ENCODE results near the gene LTBP2. TPM values are rescaled to one million over a fixed set of nuclear protein-coding genes. Genes with fewer than 3 reads are reported as not detected.
A peak's percentile ranks its signal among the peaks of the same experiment; 100 is the strongest.

LTBP2 gene
- total RNA-seq, 1 donor from 2014 or later, result 16.5 TPM

GRCh38 chr14:74531006-74531405 lies 81.0 kb downstream of the LTBP2 start:
- DNase-seq (ENCODE audit: low read depth), result no peak

- no peak for DNase-seq (ENCODE audit: low read depth)
Measured at GRCh38 chr14:74528886-74529285, 83.2 kb downstream of the LTBP2 start.

GRCh38 chr14:74528406-74528805 lies 83.6 kb downstream of the LTBP2 start:
- DNase-seq (ENCODE audit: low read depth), result no peak

- peak; percentile 32 for DNase-seq (ENCODE audit: low read depth)
Measured at GRCh38 chr14:74527736-74528280, 84.2 kb downstream of the LTBP2 start.

GRCh38 chr14:74526854-74527585 lies 85.0 kb downstream of the LTBP2 start:
- no peak for DNase-seq (ENCODE audit: low read depth)

- peak; percentile 80 for DNase-seq (ENCODE audit: low read depth)
Measured at GRCh38 chr14:74525361-74525851, 86.6 kb downstream of the LTBP2 start.

GRCh38 chr14:74524812-74525135 lies 87.3 kb downstream of the LTBP2 start:
- no peak for DNase-seq (ENCODE audit: low read depth)

- no peak for DNase-seq (ENCODE audit: low read depth)
Measured at GRCh38 chr14:74524076-74524811, 87.8 kb downstream of the LTBP2 start.

GRCh38 chr14:74522740-74523139 lies 89.3 kb downstream of the LTBP2 start:
- no peak for DNase-seq (ENCODE audit: low read depth)

GRCh38 chr14:74521756-74522155 lies 90.3 kb downstream of the LTBP2 start:
- DNase-seq (ENCODE audit: low read depth), result no peak

GRCh38 chr14:74519316-74520074 lies 92.5 kb downstream of the LTBP2 start:
- DNase-seq (ENCODE audit: low read depth), result peak; percentile 87

- no peak for DNase-seq (ENCODE audit: low read depth)
Measured at GRCh38 chr14:74518221-74518620, 93.8 kb downstream of the LTBP2 start.

GRCh38 chr14:74517731-74518130 lies 94.3 kb downstream of the LTBP2 start:
- DNase-seq (ENCODE audit: low read depth), result no peak

- peak; percentile 58 for DNase-seq (ENCODE audit: low read depth)
Measured at GRCh38 chr14:74516451-74517160, 95.4 kb downstream of the LTBP2 start.

- no peak for DNase-seq (ENCODE audit: low read depth)
Measured at GRCh38 chr14:74515891-74516412, 96.1 kb downstream of the LTBP2 start.

GRCh38 chr14:74514471-74514941 lies 97.5 kb downstream of the LTBP2 start:
- DNase-seq (ENCODE audit: low read depth), result peak; percentile 77

GRCh38 chr14:74511966-74512830 lies 99.8 kb downstream of the LTBP2 start:
- DNase-seq (ENCODE audit: low read depth), result no peak

- peak; percentile 59 for DNase-seq (ENCODE audit: low read depth)
Measured at GRCh38 chr14:74510959-74511409, 101.1 kb downstream of the LTBP2 start.

- DNase-seq (ENCODE audit: low read depth), result no peak
Measured at GRCh38 chr14:74510223-74510931, 101.7 kb downstream of the LTBP2 start.
